K562 (cell line): ENCODE measurements around the gene SIRT3. TPM values are rescaled to one million over a fixed set of nuclear protein-coding genes. Genes with fewer than 3 reads are reported as not detected.

Source experiments
- BDP1 ChIP-seq: IDR thresholded peaks from 3 replicates; pipeline ENCODE4 v1.6.1; 2011; ENCODE audit not compliant: insufficient read length, insufficient read depth
- DACH1 ChIP-seq: fragments of 450-650 bp; IDR thresholded peaks from 2 replicates; pipeline ENCODE4 v1.6.1; 2018; ENCODE audit not compliant: partially characterized antibody
- E2F3 ChIP-seq: fragments of 250-450 bp; sonication (Bioruptor Pico); IDR thresholded peaks from 2 replicates; pipeline ENCODE4 v1.4.0; 2020; ENCODE audit warnings: mild to moderate bottlenecking
- EWSR1 ChIP-seq: fragments of 450-650 bp; IDR thresholded peaks from 2 replicates; pipeline ENCODE4 v1.6.1; 2018; ENCODE audit warnings: borderline replicate concordance, mild to moderate bottlenecking, low read depth, moderate library complexity; ENCODE audit not compliant: partially characterized antibody
- JUN ChIP-seq, 2 experiments: sonication (generic) in 1 of 2; formaldehyde crosslinking in 1 of 2; IDR thresholded peaks; 2 replicates each; pipeline versions ENCODE4 v1.6.1 to v1.8.0; 2012 to 2022; ENCODE audit warnings: borderline replicate concordance in 2 of 2, mild to moderate bottlenecking in 2 of 2, improper control_type of control experiment in 1 of 2, low read depth in 1 of 2, low read length in 1 of 2, missing genetic modification reagents in 1 of 2
- LEF1 ChIP-seq: fragments of 450-650 bp; IDR thresholded peaks from 2 replicates; pipeline ENCODE4 v1.6.1; 2016; ENCODE audit warnings: mild to moderate bottlenecking
- MTA1 ChIP-seq: fragments of 450-650 bp; IDR thresholded peaks from 2 replicates; pipeline ENCODE4 v1.6.1; 2017; ENCODE audit warnings: borderline replicate concordance
- NFE2L1 ChIP-seq: fragments of 450-650 bp; IDR thresholded peaks from 2 replicates; pipeline ENCODE4 v1.6.1; 2016; ENCODE audit warnings: missing genetic modification characterization, low read depth, mild to moderate bottlenecking, missing compliant biosample characterization, moderate library complexity, borderline replicate concordance
- PTRF ChIP-seq: fragments of 450-650 bp; IDR thresholded peaks from 2 replicates; pipeline ENCODE4 v1.6.1; 2016; ENCODE audit warnings: mild to moderate bottlenecking, missing genetic modification characterization, missing compliant biosample characterization
- SRSF3 ChIP-seq: fragments of 200-400 bp; formaldehyde crosslinking; IDR thresholded peaks from 2 replicates; pipeline ENCODE4 v1.6.1; 2016; ENCODE audit warnings: mild to moderate bottlenecking, low read length, moderate library complexity; ENCODE audit not compliant: insufficient read depth
- TCF3 ChIP-seq: sonication (generic); formaldehyde crosslinking; IDR thresholded peaks from 2 replicates; pipeline ENCODE4 v1.4.0; 2020; ENCODE audit warnings: mild to moderate bottlenecking, missing genetic modification reagents
- TGIF2 ChIP-seq: sonication (generic); formaldehyde crosslinking; IDR thresholded peaks from 2 replicates; pipeline ENCODE4 v1.8.1; 2022; ENCODE audit warnings: mild to moderate bottlenecking, missing genetic modification reagents, moderate library complexity
- TSHZ1 ChIP-seq: fragments of 250-450 bp; sonication (Bioruptor Pico); IDR thresholded peaks from 2 replicates; pipeline ENCODE4 v1.4.0; 2020; ENCODE audit warnings: mild to moderate bottlenecking, moderate library complexity
- ZNF184 ChIP-seq: sonication (generic); formaldehyde crosslinking; IDR thresholded peaks from 2 replicates; pipeline ENCODE4 v1.5.0; 2020; ENCODE audit warnings: missing genetic modification reagents
- ZNF318 ChIP-seq, 2 experiments: fragments of 450-650 bp; IDR thresholded peaks; 2 replicates each; pipeline ENCODE4 v1.6.1; 2016; ENCODE audit warnings: mild to moderate bottlenecking in 2 of 2, borderline replicate concordance in 1 of 2, low read depth in 1 of 2, moderate library complexity in 1 of 2
- polyA plus RNA-seq, 8 experiments: library from polyadenylated mRNA; depleted of rRNA in 4 of 8; stranded (reverse) in 5 of 8; unstranded in 3 of 8; fragments of >200 nt; fragmentation: Nextera tagmentation in 2 of 8; fragmentation: Illumina TruSeq in 1 of 8; extraction: Ambion mirVana in 2 of 8; extraction: Trizol in 1 of 8; gene quantifications; 2 replicates each; pipeline versions ENCODE4 v1.2.1 to v1.2.3, GENCODE V29; 2011 to 2014; ENCODE audit warnings: inconsistent platforms in 1 of 8, missing spikeins in 1 of 8
- total RNA-seq, 7 experiments: library from RNA; depleted of rRNA in 6 of 7; stranded (reverse); fragments of >200 nt in 6 of 7; fragmentation: Illumina TruSeq in 2 of 7; extraction: Trizol in 2 of 7; gene quantifications; 2 replicates each; pipeline versions ENCODE4 v1.2.1 to v1.2.3, GENCODE V29; 2011 to 2021; ENCODE audit warnings: low replicate concordance in 1 of 7

Gene SIRT3
- total and polyA plus RNA-seq, 9 of the 15 experiments (the other 6 are each of a cell fraction or from before 2014, with no cell fraction given): 1.9 to 27.5 (median 14.5) TPM

GRCh38 chr11:207208-207862, 28.8 kb downstream of the SIRT3 start, which contains the start of the genes BET1L and RIC8A (continued):
- TF ChIP-seq ZNF318 (IDR thresholded peaks at IDR 0.05; ENCODE audit: borderline replicate concordance in 1 of 2, low read depth in 1 of 2) (no peak), LEF1 (no peak), PTRF (tag) (no peak), JUN (IDR thresholded peaks at IDR 0.05; ENCODE audit: borderline replicate concordance, low read depth, low read length) (peak; percentile 37; the same call in 1 of the 2 replicates), JUN (CRISPR knock-in tag; IDR thresholded peaks at IDR 0.05; ENCODE audit: borderline replicate concordance) (no peak; the same call in 1 of the 2 replicates), BDP1 (no peak), MTA1 (no peak), E2F3 (CRISPR knock-in tag) (peak; percentile 63; the same call in 1 of the 2 replicates), NFE2L1 (tag) (no peak), TSHZ1 (no peak), TCF3 (CRISPR knock-in tag) (no peak), EWSR1 (no peak), TGIF2 (0 out of 2 replicates have a peak, but pooled peaks have one; percentile 64), DACH1 (no peak), SRSF3 (no peak), ZNF184 (CRISPR knock-in tag) (no peak)
